Activated B cell treated with CpG ODN at 0.5 μM for 24 hours (primary cell): ENCODE results near the gene OPRD1. TPM values are rescaled to one million over a fixed set of nuclear protein-coding genes. Genes with fewer than 3 reads are reported as not detected.
"Not testable (repeated sequence)": the region's sequence is repeated elsewhere in the genome, so short reads cannot be mapped to it uniquely, and the experiment has no call there.

ENCODE experiments used
- ATAC-seq: fragments of 200-7000 bp; cut with Tn5 transposase; one replicate; pipeline ENCODE4 v1.10.0; 2021; ENCODE audit warnings: low read depth, mild to moderate bottlenecking, moderate library complexity
- CTCF ChIA-PET: fragments of 350-600 bp; sonication (Branson Sonifier 250); formaldehyde crosslinking; loops from one replicate; lab custom pipeline; 2021; ENCODE audit warnings: antibody characterized with exemption; lab: Charles Lee
- POLR2A ChIA-PET: fragments of 350-600 bp; sonication (Branson Sonifier 250); formaldehyde crosslinking; loops from one replicate; lab custom pipeline; 2021; ENCODE audit warnings: antibody characterized with exemption; lab: Charles Lee
- DNase-seq: peaks from one replicate; pipeline ENCODE4 v3.0.0; 2022
- H3K27ac Mint-ChIP-seq: one replicate; pipeline ENCODE4 v1.8.0; 2020; ENCODE audit warnings: mixed read lengths
- H3K27me3 Mint-ChIP-seq: one replicate; pipeline ENCODE4 v1.8.0; 2021; ENCODE audit warnings: mixed read lengths
- H3K36me3 Mint-ChIP-seq: one replicate; pipeline ENCODE4 v1.8.0; 2021; ENCODE audit warnings: low read depth, mixed read lengths
- H3K4me1 Mint-ChIP-seq: one replicate; pipeline ENCODE4 v1.8.0; 2021; ENCODE audit warnings: mixed read lengths
- H3K4me3 Mint-ChIP-seq: one replicate; pipeline ENCODE4 v1.8.0; 2020; ENCODE audit warnings: mild to moderate bottlenecking, mixed read lengths
- H3K9me3 Mint-ChIP-seq: one replicate; pipeline ENCODE4 v1.8.0; 2020; ENCODE audit warnings: mixed read lengths
- CTCF ChIP-seq: fragments of 200-600 bp; IDR thresholded peaks from one replicate; pipeline ENCODE4 v1.8.0; 2022; ENCODE audit warnings: antibody characterized with exemption, mild to moderate bottlenecking
- intact Hi-C: fragments of 100-400 bp; cut with micrococcal nuclease; formaldehyde crosslinking; loops from one replicate; pipeline ENCODE4 v1.15.1; 2024
- total RNA-seq: library from RNA; stranded (reverse); gene quantifications from 2 replicates; pipeline ENCODE4 v1.2.3, GENCODE V29; 2022

Gene OPRD1
- total RNA-seq, 1 donor from 2014 or later, result not detected

GRCh38 chr1:28864695-28865094 is 52.7 kb downstream of the OPRD1 start:
- Mint-ChIP-seq H3K27ac (no peak overlapping the region), H3K4me1 (no peaks in the 10 kb centered on the region), H3K9me3 (no peaks in the 10 kb centered on the region), H3K36me3 (no peaks in the 10 kb centered on the region), H3K27me3 (peaks cover 13% of the 10 kb centered on the region), H3K4me3 (no peak overlapping the region)
- ChIA-PET POLR2A (no interaction called here), CTCF (no interaction called here)
- no peak for TF ChIP-seq CTCF
- DNase-seq, result no peak
- intact Hi-C loops, result no loop called here
- ATAC-seq, result no peak

- ATAC-seq, result no peak
- ChIA-PET CTCF (interaction anchor here (1.4 kb wide), 1 partner anchor 11 kb away, joined by 3 read pairs; no protein-coding TSS in a partner anchor), POLR2A (no interaction called here)
- Mint-ChIP-seq H3K36me3 (no peaks in the 10 kb centered on the region), H3K4me1 (no peaks in the 10 kb centered on the region), H3K4me3 (no peak overlapping the region), H3K27me3 (peaks cover 13% of the 10 kb centered on the region), H3K9me3 (no peaks in the 10 kb centered on the region), H3K27ac (no peak overlapping the region)
- intact Hi-C loops, result no loop called here
- no peak for DNase-seq
- TF ChIP-seq CTCF, result no peak
Measured at GRCh38 chr1:28865997-28866650, 54.2 kb downstream of the OPRD1 start.

- Mint-ChIP-seq H3K36me3 (no peaks in the 10 kb centered on the region), H3K4me3 (no peak overlapping the region), H3K27ac (no peak overlapping the region), H3K27me3 (peaks cover 13% of the 10 kb centered on the region), H3K9me3 (no peaks in the 10 kb centered on the region), H3K4me1 (no peaks in the 10 kb centered on the region)
- TF ChIP-seq CTCF, result no peak
- POLR2A ChIA-PET, result interaction anchor here (0.8 kb wide), 1 partner anchor 23 kb away, joined by 3 read pairs; no protein-coding TSS in a partner anchor
- intact Hi-C loops, result no loop called here
- DNase-seq, result no peak
- CTCF ChIA-PET, result interaction anchor here (0.6 to 2.3 kb wide), 3 partner anchors 9 to 168 kb away, joined by 3 to 8 read pairs (median 5); no protein-coding TSS in a partner anchor
- ATAC-seq, result no peak
Measured at GRCh38 chr1:28867850-28868249, 55.9 kb downstream of the OPRD1 start.

- DNase-seq (no peak), ATAC-seq (no peak)
- Mint-ChIP-seq H3K9me3 (no peaks in the 10 kb centered on the region), H3K4me1 (no peaks in the 10 kb centered on the region), H3K4me3 (no peak overlapping the region), H3K27ac (no peak overlapping the region), H3K27me3 (peaks cover 11% of the 10 kb centered on the region), H3K36me3 (no peaks in the 10 kb centered on the region)
- TF ChIP-seq CTCF, result no peak
- intact Hi-C loops, result no loop called here
- ChIA-PET CTCF (interaction anchor here (0.6 kb wide), 1 partner anchor 463 kb away, joined by 3 read pairs; no protein-coding TSS in a partner anchor), POLR2A (no interaction called here)
Measured at GRCh38 chr1:28869952-28870351, 58.0 kb downstream of the OPRD1 start.

GRCh38 chr1:28871631-28872401 is 59.8 kb downstream of the OPRD1 start:
- Mint-ChIP-seq H3K4me3 (no peak overlapping the region), H3K36me3 (no peaks in the 10 kb centered on the region), H3K27ac (no peak overlapping the region), H3K4me1 (no peaks in the 10 kb centered on the region), H3K27me3 (peaks cover 8% of the 10 kb centered on the region), H3K9me3 (no peaks in the 10 kb centered on the region)
- DNase-seq (no peak), ATAC-seq (no peak)
- CTCF ChIA-PET, result no interaction called here
- POLR2A ChIA-PET, result no interaction called here
- TF ChIP-seq CTCF, result no peak
- intact Hi-C loops, result no loop called here

GRCh38 chr1:28875134-28875533 is 63.2 kb downstream of the OPRD1 start:
- H3K27ac Mint-ChIP-seq, intact Hi-C loops, DNase-seq, H3K36me3 Mint-ChIP-seq, H3K9me3 Mint-ChIP-seq, ATAC-seq, H3K27me3 Mint-ChIP-seq, H3K4me3 Mint-ChIP-seq, H3K4me1 Mint-ChIP-seq: not testable (repeated sequence)
- CTCF ChIA-PET, result interaction anchor here (4.4 to 13.2 kb wide), 3 partner anchors 90 to 514 kb away, joined by 68 to 421 read pairs (median 135); no protein-coding TSS in a partner anchor
- POLR2A ChIA-PET, result interaction anchor here (0.7 kb wide), 2 partner anchors 158 to 232 kb away, joined by 3 to 5 read pairs; no protein-coding TSS in a partner anchor
